K562 (cell line): Measurements from ENCODE around the gene HOXB8.

Source experiments
- EZH2 ChIP-seq: IDR thresholded peaks from 2 replicates; pipeline ENCODE4 v1.6.1; 2012; ENCODE audit warnings: low read depth, mild to moderate bottlenecking, inconsistent platforms, low read length, borderline replicate concordance
- POLR2AphosphoS5 ChIP-seq: IDR thresholded peaks from 2 replicates; pipeline ENCODE4 v1.6.1; 2011; ENCODE audit warnings: mild to moderate bottlenecking, low read depth, low read length, moderate library complexity; ENCODE audit not compliant: control insufficient read depth, insufficient read depth
- RBM15 ChIP-seq: fragments of 200-400 bp; formaldehyde crosslinking; IDR thresholded peaks from 2 replicates; pipeline ENCODE4 v1.6.1; 2018; ENCODE audit warnings: mild to moderate bottlenecking, low read length, moderate library complexity; ENCODE audit not compliant: insufficient read depth
- STAT5A ChIP-seq: IDR thresholded peaks from 2 replicates; pipeline ENCODE4 v1.6.1; 2012; ENCODE audit warnings: low read length, inconsistent platforms, borderline replicate concordance
- ZNF133 ChIP-seq: fragments of 250-450 bp; sonication (Bioruptor Pico); IDR thresholded peaks from 2 replicates; pipeline ENCODE4 v1.4.0; 2020; ENCODE audit warnings: mild to moderate bottlenecking
- TF ChIP-seq, protein P1 (sequence below), 3 experiments: IDR thresholded peaks in 2 of 3; conservative IDR thresholded peaks in 1 of 3; 2 replicates each; pipeline ENCODE4 v1.5.1; 2011 to 2012; ENCODE audit warnings: low read length in 3 of 3, mild to moderate bottlenecking in 3 of 3, control low read depth in 2 of 3, improper control_type of control experiment in 1 of 3, inconsistent platforms in 1 of 3, low read depth in 1 of 3, mixed read lengths in 1 of 3, moderate library complexity in 1 of 3; ENCODE audit not compliant: insufficient read depth in 2 of 3
- TF ChIP-seq, protein P2 (sequence below): sonication (generic); formaldehyde crosslinking; IDR thresholded peaks from 2 replicates; pipeline ENCODE4 v1.8.1; 2022; ENCODE audit warnings: missing genetic modification reagents

- TF ChIP-seq RBM15 (no peak), STAT5A (no peak), POLR2AphosphoS5 (no peak), EZH2 (no peak), ZNF133 (no peak)
- TF ChIP-seq, protein P1, sequence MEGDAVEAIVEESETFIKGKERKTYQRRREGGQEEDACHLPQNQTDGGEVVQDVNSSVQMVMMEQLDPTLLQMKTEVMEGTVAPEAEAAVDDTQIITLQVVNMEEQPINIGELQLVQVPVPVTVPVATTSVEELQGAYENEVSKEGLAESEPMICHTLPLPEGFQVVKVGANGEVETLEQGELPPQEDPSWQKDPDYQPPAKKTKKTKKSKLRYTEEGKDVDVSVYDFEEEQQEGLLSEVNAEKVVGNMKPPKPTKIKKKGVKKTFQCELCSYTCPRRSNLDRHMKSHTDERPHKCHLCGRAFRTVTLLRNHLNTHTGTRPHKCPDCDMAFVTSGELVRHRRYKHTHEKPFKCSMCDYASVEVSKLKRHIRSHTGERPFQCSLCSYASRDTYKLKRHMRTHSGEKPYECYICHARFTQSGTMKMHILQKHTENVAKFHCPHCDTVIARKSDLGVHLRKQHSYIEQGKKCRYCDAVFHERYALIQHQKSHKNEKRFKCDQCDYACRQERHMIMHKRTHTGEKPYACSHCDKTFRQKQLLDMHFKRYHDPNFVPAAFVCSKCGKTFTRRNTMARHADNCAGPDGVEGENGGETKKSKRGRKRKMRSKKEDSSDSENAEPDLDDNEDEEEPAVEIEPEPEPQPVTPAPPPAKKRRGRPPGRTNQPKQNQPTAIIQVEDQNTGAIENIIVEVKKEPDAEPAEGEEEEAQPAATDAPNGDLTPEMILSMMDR (IDR thresholded peaks at IDR 0.05 in 2 of 3, conservative IDR thresholded peaks at IDR 0.05 in 1 of 3; ENCODE audit: insufficient read depth in 2 of 3, low read depth in 1 of 3, low read length in 3 of 3) = no peak
- TF ChIP-seq, protein P2, sequence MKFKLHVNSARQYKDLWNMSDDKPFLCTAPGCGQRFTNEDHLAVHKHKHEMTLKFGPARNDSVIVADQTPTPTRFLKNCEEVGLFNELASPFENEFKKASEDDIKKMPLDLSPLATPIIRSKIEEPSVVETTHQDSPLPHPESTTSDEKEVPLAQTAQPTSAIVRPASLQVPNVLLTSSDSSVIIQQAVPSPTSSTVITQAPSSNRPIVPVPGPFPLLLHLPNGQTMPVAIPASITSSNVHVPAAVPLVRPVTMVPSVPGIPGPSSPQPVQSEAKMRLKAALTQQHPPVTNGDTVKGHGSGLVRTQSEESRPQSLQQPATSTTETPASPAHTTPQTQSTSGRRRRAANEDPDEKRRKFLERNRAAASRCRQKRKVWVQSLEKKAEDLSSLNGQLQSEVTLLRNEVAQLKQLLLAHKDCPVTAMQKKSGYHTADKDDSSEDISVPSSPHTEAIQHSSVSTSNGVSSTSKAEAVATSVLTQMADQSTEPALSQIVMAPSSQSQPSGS (CRISPR knock-in tag) = no peak
These were observed 26.5 kb upstream of the HOXB8 start for GRCh38 chr17:48641541-48642058.
